Measurements from ENCODE around the gene TSNAX. TPM values are rescaled to one million over a fixed set of nuclear protein-coding genes. Genes with fewer than 3 reads are reported as not detected.
"Not testable (repeated sequence)": the region's sequence is repeated elsewhere in the genome, so short reads cannot be mapped to it uniquely, and the experiment has no call there.

Gene TSNAX
- total RNA-seq, 1 experiment from 2014 or later = 76.3 TPM

DNA sequence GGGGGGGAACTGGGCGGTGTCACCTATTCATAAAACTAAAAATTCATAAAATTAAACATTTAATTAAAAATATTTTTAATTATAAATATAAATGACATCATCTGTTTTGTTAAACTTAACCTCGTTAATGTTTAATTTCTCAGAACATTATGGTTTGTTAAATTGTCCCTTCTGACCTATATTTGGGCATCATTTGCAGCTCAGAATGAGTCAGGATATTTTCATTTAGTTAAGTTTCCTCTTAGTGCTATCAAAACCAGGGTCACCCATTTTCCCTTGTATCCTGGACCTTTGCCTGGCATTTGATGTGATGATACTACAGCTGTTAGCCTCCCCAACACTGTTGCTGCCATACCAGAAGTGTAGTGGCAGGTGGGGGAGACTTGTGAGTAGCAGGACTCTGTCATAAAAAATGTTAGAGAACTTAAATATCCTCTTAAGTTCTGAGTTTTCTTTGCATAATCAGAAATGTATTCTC, 30.3 kb downstream of the TSNAX start:
- no peak for DNase-seq (ENCODE audit: extremely low read depth, low read depth)

DNA sequence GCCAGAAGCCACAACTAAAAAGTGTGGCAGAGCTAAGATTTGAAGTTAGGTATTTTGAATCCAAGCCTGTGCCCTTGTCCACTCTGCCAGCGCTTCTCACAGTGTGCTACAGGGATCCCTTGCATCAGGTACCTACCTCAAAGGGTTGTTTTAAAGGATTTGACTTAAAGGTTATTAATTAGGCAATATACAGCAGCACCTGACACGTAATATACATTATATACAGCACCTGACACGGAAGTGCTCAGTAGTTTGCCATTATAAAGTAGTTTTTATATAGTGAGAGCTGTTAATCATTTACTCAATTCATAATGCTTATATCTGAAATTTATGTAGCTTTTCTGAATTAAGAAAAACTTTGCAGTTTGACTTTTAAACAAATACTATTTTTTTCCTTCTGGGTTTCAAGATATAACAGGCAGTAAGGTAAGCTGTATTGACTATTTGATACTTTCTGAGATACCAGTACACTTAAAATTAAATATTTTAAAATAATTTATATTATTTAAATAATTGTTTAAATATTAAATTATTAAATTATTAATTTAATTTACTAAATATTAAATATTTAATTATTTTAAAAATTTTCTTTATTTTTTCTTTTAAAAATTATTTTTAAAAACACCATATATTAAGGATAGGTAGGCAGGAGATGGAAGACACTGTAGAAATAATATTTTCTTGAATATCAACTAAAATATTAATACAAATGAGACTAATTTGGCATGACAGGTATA, 33.3 kb downstream of the TSNAX start:
- no peak for DNase-seq (ENCODE audit: extremely low read depth, low read depth)

DNA sequence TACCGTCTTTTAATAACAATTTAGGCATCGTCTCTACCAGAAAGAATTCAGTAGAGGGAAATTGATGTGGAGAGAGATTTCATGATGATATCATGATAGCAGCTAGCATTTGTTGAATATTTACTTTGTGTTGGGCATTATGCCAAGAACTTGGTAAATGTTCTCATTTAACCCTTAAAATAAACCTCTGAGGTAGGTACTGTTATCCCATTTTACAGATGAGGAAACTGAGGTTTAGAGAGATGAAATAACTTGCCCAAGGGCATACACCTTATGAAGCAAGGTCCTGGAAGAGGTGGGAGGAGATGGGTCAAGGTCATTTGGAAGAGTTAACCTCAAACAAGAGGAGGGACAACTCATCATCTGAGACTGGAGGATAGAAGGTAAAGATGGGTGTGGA, 34.8 kb downstream of the TSNAX start:
- DNase-seq (ENCODE audit: extremely low read depth, low read depth) = no peak

DNA sequence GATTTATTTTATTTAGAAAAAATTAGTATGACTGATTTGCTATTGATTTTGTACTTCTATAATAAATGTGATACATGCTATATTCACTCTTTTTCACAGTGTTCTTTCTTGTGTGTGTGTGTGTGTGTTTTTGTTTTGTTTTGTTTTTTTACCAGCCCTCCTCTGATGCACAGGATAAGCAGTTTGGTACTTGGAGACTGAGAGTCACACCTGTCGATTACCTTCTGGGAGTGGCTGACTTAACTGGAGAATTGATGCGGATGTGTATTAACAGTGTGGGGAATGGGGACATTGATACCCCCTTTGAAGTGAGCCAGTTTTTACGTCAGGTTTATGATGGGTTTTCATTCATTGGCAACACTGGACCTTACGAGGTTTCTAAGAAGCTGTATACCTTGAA, 35.9 kb downstream of the TSNAX start:
- no peak for DNase-seq (ENCODE audit: extremely low read depth, low read depth)

DNA sequence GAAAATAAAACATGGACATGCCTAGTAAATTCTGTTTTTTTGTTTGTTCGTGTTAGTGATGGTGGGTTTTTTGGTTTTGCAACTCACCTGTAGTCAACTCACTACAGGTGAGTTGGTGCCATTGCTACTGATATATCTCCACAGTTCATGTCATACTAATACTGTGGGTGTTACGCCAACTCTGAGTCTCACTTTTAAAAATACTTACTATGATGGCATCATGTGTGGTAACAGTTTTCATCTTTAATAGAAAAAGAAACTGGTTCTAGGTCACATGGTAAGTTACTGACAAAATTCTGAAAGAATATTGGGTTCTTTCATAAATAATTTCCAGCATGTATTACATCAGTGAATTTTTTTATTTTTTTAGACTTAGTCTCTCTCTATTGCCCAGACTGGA, 38.0 kb downstream of the TSNAX start:
- DNase-seq (ENCODE audit: extremely low read depth, low read depth) = no peak

DNA sequence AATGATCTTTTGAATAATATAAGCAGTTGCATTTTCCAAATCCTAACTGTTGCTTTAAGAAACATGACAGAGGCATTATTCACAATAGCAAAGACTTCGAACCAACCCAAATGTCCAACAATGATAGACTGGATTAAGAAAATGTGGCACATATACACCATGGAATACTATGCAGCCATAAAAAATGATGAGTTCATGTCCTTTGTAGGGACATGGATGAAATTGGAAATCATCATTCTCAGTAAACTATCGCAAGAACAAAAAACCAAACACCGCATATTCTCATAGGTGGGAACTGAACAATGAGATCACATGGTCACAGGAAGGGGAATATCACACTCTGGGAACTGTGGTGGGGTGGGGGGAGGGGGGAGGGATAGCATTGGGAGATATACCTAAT, 41.8 kb downstream of the TSNAX start:
- not testable (repeated sequence) for DNase-seq (ENCODE audit: extremely low read depth, low read depth)

DNA sequence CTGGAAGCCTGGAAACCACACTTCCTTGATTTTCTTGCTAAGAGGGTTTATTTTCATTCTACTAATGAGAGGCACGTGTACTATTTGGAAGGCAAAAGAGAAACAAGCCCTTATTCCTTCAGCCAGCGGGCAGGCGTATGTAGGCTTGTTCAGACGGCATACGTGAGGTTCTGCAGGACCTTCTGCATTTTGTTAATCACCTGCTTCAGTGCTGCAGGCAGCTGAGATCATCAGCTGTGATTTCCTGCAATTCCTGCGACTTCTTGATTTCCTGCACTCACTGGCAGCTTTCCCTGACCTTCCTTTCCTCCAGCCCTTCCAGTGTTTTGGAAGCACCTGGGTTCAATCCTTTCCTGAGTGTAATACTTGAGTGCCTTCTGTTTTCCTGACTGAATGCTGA, 43.4 kb downstream of the TSNAX start:
- DNase-seq (ENCODE audit: extremely low read depth, low read depth) = no peak

DNA sequence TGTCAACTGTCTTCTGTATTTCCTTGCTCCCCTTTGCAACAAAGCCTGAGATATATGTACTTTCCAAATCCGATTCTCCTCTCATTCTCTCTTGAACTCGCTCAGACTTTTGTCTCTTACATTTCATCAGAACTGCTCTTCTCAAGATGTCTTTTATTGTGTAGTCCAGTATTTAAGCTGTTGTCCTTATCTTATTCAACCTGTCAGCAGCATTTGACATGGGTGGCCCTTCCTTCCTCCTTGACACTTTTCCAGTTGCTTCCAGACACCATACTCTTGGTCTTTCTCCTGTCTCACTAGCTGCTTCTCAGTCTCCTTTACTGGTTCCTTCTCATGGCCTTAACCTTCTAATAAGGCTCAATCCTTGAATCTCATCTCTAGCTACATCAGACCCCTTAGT, 47.0 kb downstream of the TSNAX start:
- DNase-seq (ENCODE audit: extremely low read depth, low read depth) = no peak

DNA sequence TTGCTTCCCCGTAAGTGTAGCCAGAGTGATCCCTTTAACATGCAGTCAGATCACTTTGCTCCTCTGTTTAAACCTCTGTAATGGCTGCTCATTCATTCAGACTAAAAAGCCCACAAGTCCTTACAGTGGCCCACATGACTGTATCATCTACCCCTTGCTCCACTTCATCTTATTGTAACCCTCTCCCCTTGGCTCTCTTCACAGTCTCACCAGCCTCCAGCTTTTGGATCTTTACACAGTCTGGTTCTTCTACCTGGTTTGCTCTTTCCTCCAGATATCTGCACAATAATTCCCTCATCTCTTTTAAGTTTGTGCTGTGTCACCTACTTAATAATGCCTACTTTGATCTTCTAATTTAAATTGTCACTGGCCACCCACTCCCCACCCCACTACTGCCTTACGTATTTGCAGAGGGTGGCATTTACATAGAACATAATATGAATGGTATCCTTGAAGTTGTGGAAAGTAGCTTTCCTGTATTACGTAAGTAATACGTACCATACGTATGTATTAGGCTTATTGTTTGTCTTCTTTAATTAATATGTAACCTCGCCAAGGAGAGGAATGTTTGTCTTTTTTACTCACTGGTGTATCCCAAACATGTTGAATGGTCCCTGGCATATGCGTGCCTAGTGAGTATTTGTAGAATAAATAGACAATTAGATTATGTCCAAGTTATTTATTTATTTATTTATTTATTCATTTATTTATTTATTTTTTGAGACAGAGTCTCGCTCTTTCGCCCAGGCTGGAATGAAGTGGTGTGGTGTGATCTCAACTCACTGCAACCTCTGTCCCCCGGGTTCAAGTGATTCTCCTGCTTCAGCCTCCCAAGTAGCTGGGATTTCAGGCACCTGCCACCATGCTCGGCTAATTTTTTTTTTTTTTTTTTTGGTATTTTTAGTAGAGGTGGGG, 48.6 kb downstream of the TSNAX start:
- no peak for DNase-seq (ENCODE audit: extremely low read depth, low read depth)

DNA sequence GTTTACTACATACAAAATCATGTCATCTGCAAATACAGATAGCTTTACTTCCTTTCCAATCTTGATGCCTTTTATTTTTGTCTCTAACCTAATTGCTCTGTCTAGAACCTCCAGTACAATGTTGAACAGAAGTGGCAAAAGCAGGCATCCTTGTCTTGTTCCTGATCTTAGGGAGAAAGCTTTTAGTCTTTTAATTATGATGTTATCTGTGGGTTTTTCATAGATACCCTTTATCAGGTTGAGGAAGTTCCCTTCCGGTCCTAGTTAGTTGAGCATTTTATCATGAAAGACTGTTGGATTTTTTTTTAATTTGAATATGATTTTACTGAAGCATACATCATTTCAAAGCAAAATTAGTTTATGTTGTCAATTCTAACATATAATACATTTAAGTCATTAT, 52.4 kb downstream of the TSNAX start:
- no peak for DNase-seq (ENCODE audit: extremely low read depth, low read depth)

DNA sequence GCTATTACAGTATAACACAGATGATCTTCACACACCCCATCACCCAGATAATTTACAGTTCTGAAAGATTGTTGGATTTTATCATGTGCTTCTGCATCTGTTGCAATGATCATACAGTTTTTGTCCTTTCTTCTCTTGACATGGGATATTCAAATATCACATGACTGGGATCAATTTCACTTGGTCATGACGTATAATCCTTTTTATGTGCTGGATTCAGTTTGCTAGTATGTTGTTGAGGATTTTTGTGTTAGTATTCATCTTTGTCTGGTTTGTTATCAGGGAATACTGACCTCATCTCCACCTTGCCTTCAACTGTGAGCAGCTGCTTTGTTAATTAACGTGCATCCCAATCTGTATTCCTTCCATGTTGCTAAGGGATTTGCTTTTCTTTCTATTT, 53.4 kb downstream of the TSNAX start:
- DNase-seq (ENCODE audit: extremely low read depth, low read depth) = no peak

DNA sequence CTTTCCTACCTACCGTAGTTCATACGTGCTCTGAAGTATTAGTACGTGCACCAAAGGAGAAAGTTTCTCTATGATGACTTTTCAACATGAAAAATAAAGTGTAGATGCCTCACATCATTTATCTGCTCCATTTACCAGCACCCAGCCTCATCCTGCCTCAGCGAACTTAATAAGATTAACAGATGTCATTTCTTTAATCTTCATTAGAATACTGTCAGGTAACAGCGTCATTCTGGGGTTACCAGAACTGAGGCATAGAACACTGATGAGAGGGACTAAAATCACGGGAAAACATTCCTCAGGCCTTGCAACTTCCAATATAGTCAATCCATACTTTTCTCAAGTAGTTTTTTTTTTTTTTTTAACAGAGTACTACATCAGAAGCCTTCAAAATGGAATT, 54.9 kb downstream of the TSNAX start:
- DNase-seq (ENCODE audit: extremely low read depth, low read depth) = no peak

DNA sequence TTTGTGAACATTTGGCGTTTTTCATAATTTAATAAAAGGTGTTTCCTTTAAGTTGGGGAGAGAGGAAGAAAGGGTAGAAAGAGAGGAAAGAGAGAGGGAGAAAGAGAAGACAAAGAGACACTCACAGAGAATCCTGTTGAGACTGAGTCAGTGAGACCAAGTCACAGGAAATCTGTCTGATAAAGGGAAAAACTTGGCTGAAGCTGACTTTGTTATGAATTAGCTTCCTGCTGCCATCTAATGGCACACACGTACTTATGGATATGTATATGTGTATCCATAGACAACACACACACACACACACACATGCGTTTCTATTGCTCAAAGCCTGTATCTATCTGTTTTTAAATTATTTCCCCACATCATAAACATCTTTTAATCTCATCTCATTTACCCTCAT, 55.6 kb downstream of the TSNAX start:
- peak; percentile 40 for DNase-seq (ENCODE audit: extremely low read depth, low read depth)

DNA sequence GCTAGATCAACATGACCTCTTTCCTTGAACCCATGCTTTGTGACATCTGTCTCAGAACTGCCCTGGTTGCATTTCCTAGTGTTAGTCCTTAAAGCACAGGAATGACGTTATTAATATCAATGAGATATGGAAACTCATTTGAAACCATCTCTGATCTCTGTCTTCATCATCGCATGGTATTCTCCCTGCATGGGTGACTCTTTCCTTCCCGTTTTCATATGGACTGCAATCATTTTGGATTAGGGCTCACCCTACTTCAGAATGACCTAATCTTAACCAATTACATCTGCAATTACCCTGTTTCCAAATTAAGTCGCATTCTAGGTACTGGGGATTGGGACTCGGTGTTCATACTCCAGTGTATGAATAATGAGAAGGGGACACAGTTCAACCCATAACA, 56.5 kb downstream of the TSNAX start:
- no peak for DNase-seq (ENCODE audit: extremely low read depth, low read depth)

DNA sequence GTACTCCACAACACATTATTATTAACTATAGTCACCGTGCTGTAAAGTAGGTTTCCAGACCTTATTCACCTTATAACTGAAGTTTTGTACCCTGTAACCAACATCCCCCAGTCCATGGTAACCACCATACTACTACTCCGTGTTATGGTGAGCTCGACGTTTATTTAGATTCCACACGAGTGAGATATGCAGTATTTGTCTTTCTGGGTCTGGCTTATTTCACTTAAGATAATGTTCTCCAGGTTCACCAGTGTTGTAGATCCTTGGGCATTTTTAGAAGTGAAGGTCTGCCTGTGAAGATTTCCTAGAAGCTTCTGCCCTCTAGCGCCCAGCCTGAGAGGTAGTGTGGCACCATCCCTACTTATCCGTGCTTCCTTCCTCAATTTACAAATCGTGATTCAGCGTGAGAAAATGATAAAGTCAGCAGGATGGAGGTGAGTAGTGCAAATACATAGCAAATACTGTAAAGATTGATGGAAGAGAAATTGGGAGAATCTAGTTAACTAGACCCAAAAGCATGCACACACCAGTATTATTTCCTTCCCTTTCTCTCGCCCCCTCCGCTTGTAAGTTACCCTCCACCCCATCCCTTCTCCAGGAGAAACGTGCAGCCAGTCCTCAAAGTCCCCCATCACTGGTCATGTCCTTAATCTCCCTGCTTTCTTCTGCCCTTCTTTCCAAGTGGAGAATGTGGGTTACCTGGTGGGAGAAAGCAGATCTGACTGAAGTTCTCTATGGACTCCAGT, 62.2 kb downstream of the TSNAX start:
- DNase-seq (ENCODE audit: extremely low read depth, low read depth) = peak; percentile 63

DNA sequence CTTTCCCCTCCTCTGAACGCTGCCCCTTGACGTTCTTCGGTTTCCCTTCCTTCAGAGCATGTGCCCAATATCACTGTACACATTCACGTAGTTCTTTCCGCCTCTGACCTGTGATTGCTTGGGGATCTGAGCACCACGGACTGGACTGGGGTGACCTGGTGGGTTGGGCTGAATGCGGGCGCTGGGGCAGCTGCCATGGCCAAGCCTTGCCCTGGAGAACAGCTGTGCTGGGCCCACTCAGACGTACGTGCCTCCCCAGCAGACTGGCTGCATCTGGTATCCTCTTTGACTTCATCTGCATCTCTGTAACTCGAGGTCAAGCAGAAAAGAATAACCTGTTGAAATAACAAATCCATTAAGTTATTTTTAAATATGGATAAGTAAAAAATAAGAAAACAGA, 63.0 kb downstream of the TSNAX start:
- no peak for DNase-seq (ENCODE audit: extremely low read depth, low read depth)

DNA sequence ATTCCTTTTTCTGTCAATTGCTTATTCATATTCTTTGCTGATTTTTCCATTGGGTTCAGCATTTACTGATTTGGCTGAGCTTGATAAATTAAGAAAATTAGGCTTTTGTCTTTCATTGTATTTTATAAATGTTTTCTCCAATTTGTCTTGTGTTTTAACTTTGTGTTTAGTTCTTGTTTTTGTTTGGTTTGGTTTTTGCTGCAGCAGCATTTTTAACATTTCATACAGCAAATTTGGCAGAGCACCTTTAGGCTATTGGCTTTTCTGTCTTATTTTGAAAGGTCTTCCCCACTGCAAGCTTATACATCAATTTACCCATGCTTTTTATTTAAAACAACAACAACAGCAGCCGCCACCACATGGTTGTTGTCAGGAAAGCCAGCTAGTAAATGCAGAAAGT, 64.3 kb downstream of the TSNAX start:
- DNase-seq (ENCODE audit: extremely low read depth, low read depth) = no peak

DNA sequence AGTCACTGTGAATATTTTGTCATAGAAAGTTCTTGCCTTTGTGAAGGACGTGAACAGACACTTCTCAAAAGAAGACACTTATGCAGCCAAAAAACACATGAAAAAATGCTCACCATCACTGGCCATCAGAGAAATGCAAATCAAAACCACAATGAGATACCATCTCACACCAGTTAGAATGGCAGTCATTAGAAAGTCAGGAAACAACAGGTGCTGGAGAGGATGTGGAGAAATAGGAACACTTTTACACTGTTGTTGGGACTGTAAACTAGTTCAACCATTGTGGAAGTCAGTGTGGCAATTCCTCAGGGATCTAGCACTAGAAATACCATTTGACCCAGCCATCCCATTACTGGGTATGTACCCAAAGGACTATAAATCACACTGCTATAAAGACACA, 64.8 kb downstream of the TSNAX start:
- not testable (repeated sequence) for DNase-seq (ENCODE audit: extremely low read depth, low read depth)

DNA sequence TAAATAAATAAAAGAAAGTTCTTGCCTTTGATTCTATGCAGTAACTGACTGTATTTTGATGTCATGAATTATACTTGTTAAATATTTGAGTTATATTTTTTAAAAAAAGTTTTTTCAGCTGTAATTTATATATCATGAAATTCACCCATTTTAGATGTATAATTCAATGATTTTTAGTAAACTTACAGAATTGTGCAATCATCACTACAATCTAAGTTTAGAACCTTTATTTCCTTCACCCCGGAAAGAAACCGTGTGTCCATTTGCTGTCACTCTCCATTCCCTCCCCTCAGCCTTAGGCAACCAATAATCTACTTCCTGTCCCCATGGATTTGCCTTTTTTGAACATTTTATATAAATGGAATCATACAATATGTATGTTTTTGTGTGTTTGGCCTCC, 65.7 kb downstream of the TSNAX start:
- no peak for DNase-seq (ENCODE audit: extremely low read depth, low read depth)

DNA sequence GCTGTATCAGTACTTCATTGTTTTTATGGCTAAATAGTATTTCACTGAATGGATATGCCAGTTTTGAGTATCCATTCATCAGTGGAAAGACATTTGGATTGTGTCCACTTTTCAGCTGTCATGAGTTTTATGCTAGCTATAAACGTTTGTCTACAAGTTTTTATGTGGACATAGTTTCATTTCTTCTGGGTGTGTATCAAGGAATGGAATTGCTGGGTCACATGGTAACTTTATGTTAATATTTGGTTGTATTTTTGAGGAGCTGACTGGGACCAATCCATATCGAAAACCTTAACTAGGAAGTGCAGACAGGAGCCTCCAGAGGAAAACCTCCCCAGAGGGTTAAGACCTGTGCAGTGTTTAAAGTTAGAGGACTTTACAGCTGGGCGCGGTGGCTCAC, 66.3 kb downstream of the TSNAX start:
- no peak for DNase-seq (ENCODE audit: extremely low read depth, low read depth)

DNA sequence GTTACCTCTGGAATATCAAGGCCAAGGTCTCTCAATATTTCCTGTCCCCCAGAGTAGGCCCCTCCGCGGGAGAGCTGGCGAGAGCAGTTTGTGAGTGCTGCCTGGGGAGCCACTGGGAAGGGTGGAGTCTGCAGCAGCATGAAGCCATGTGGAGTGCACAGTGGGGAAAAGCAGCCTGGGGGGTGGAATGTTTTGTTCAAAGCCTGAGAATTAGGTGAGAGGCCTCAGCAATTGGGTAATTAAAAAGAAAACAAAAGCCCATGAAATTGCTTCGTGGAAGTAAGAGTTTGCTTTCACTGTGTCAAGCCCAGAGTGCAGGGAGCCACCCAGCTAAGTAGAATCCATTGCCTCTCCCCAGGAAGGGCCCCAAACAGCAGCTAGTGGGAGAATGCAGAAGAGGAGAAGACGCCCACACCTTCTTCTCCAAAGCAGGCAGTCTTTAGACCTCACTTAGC, 67.9 kb downstream of the TSNAX start:
- DNase-seq (ENCODE audit: extremely low read depth, low read depth) = no peak
